Upper lobe of left lung (tissue), 4 donors: ENCODE results near the gene DYSF.

Experiments
- CTCF ChIP-seq, 6 experiments: fragments of 450-650 bp in 4 of 6; fragments of 200-600 bp in 2 of 6; sonication (generic) in 2 of 6; IDR thresholded peaks; one replicate each; pipeline ENCODE4 v1.5.1; 2016 to 2019; ENCODE audit warnings: antibody characterized with exemption in 6 of 6
- POLR2A ChIP-seq, 4 donors: fragments of 450-650 bp; IDR thresholded peaks; one replicate each; pipeline ENCODE4 v1.5.1; 2016 to 2017; ENCODE audit warnings: antibody characterized with exemption in 4 of 4, mild to moderate bottlenecking in 2 of 4
- POLR2AphosphoS5 ChIP-seq, 2 donors: sonication (generic); formaldehyde crosslinking; IDR thresholded peaks; one replicate each; pipeline ENCODE4 v1.5.1; 2017; ENCODE audit warnings: antibody characterized with exemption in 2 of 2

DNA sequence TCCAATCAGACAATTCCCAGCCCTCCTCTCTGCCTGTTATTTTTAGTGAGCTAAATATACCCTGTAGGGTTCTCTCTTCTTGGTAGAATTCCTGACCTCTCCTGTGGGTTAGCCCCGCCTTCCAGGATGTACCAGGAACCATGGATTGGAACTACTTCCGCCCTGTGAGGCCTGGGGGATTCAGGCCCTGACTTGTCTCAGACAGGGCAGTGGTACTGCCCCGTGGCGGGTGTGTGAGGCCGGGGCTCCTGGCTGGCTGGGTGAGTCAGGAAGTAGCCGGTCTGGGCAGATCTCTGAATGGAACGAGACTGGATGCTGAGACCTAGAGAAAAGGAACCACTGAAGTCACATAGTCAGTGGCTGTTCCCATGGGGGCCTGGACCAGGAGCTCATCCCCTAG lies 50.5 kb downstream of the DYSF start:
- no peak for TF ChIP-seq POLR2A (IDR thresholded peaks at IDR 0.05)
- no peak for TF ChIP-seq CTCF (IDR thresholded peaks at IDR 0.05)
- TF ChIP-seq POLR2AphosphoS5 (IDR thresholded peaks at IDR 0.05): peak; percentile 48 to 53
